GM20431 (cell line): Measurements from ENCODE around the gene CRKL.

Experiments used
- in situ Hi-C: fragments of 300-500 bp; cut with MseI, MboI; formaldehyde crosslinking; loops from one replicate; pipeline ENCODE4 v1.15.0; 2020; ENCODE audit warnings: low sequenced_read_pairs; ENCODE audit not compliant: unreplicated experiment

CRKL gene

DNA sequence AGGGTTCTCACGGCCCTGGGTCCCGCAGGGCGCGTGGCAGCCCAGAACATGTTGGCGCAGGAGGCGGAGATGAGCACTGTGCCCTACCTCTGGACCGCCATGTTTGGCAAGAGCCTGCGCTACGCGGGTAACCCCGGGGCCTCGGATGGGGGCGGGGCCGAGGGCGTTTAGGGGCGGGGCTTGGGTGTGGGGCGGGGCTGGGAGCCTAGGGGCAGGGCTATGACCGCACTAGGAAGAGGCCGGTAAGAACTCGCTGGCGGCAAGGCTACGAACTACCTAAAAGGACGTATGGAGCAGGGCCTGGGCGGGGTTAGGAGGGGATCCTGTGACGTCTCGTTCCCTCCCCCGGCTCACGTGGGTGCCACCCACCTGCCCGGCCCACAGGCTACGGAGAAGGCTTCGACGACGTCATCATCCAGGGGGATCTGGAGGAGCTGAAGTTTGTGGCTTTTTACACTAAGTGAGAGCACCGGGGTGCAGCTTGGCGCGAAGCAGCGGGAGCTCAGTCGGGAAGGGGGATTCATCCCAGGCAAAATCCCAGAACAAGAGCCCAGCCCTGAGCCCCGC is 62.1 kb downstream of the CRKL start:
- in situ Hi-C loops = no loop called here

DNA sequence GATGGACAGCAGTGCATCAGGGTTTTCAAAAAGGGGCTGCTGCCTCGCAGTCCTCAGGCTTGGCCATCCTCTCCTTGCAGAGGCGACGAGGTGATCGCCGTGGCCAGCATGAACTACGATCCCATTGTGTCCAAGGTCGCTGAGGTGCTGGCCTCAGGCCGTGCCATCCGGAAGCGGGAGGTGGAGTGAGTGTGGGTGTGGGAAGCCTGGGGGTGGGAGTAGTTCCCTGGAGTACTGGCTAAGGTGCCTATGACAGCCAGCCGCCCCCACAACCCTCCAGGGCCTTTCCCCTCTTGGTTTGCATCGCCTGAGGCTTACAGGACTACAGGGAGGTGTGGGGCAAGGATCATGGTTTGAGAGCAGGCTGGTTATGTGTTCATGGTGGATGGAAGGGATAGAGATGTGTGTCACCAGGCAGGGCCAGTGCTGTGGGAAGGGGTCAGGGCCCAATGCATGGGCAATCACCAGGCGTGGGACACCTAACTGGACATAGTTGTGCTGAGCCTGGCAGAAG is 62.8 kb downstream of the CRKL start:
- in situ Hi-C loops = no loop called here

DNA sequence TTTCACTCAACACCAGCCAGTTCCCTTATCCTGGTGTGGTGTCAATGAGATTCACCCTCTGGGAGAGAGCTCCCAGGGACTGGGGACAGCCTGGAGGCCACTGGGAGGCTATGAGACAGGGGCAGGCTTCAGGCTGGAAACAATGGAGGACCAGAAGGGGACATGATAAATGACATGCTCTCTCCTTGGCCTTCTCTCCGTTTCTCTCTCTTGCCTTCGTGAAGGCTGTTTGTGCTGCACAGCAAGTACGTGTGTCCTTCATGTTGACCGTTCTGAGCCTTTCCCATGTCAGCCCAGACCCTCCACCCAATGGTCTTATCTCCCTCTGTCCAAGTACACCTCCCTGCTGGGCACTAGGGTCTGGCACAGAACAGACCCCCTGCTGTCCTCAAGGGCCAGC is 63.3 kb downstream of the CRKL start:
- in situ Hi-C loops = no loop called here

DNA sequence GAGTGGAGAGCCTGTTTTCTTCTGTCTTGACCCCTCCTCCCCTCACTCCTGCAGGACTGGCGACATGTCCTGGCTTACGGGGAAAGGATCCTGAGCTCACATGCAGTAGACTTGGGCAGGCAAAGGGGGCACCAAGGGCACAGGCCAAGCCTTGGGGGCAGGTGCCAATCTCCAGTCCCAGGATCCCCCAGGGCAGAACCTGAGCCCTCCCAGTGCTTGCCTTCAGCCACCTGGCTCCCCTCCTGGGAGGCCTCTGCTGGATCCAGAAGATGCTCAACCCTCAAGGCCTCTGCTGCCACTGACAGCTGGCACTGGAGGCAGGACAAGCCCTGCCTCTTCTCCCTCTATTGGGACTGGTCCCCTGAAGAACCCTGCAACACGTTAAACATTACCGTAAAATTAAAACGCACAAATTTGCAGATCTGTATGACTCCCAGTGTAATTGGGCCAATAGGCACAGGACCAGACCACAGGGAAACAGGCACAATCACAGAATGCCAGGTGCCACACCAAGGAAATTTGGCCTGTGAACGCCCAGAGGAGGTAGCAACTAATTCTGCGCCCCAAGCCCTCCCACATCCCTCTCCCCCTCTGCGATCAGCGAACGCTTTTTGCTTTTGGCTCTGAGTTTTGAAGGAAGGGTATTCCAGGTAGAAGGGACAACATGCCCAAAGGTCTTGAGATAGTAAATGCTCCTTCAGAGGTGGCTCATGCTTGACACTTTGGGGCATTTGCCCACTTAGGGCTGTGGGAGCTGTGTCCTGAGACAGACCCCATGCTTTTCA is 63.9 kb downstream of the CRKL start:
- in situ Hi-C loops = no loop called here

DNA sequence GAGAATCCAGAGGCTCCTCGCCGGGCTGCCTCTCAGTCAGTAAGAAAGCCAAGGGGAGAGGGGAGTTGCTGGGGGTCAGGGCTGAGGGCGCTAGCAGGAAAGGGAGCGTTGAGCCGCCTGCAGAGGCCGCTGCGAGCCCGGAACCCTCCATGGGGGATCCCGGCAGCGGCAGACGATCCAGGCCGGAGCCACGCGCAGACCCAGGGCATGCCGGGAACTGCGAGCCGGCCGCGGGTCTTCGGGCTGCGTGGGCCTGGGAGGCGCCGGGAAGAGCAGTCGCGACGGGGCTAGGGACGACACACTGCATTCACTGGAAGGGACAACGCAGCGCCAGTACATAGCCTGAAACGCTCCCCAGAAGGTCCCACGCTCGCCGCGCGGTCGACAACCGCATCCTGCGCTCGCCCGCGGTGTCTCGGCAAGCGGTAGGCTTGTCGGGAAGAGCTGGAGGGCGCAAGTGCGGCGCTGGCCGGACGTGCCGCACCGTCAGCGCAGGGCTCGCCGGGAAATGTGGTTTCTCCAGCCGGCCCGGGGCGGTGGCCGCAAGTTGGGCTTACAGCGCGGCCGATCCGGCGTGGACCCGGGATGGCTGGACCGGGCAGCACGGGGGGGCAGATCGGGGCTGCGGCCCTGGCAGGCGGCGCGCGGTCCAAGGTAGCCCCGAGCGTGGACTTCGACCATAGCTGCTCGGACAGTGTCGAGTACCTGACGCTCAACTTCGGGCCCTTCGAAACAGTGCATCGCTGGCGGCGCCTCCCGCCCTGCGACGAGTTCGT is 64.8 kb downstream of the CRKL start, which contains the start of gene LZTR1:
TSS of gene LZTR1 (plus strand) at position 511 of the 776 bp plus-strand sequence. CDS start at position 586, 75 bp downstream.
- in situ Hi-C loops = no loop called here

DNA sequence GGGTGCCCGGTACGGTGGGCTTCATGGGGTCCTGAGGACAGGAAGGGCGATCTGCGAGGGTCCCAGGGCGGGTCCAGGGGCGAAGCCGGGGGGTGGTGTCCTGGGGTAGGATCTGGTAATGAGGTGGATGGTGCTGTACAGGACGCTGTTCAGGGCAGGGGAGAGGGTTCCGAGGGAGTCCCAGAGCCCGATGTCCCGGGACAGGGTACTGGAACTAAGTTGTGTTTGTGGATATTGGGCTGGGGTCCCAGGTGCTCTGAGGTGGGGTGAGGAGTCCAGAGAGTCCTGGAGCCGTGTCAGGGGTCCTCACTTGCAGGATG is 65.3 kb downstream of the CRKL start:
- in situ Hi-C loops = no loop called here

DNA sequence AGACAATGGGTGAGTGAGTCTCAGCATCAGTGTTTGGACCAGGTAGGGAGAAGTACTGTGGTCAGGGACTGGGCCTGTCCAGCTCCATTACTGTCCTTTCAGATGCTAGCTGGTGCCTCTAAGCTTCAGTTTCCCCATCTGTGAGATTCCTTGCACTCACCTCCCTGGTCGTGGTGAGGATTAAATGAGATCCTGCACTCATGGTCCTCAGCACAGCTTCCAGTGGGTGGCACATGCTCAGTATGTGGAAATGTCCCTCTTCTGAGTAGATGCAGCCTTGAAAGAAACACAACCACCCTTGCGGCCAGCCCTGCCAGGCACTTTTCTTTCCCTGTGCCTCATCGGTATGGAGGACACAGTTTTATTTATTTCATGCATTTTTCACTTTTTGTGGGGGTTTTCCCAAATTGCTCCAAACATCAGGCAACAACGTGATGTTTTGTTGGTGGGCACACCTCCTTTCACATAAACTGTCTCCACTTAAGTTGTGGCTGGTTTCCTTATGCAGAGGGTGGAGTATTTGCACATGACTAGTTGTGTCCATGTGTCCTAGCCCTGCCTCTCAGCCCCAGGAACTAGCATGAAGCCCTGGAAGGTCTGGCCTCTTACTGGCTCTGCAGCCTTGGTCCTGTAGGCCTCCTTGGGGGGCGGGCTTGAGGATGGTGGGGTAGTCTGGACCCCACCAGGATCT is 66.0 kb downstream of the CRKL start:
- in situ Hi-C loops = no loop called here

DNA sequence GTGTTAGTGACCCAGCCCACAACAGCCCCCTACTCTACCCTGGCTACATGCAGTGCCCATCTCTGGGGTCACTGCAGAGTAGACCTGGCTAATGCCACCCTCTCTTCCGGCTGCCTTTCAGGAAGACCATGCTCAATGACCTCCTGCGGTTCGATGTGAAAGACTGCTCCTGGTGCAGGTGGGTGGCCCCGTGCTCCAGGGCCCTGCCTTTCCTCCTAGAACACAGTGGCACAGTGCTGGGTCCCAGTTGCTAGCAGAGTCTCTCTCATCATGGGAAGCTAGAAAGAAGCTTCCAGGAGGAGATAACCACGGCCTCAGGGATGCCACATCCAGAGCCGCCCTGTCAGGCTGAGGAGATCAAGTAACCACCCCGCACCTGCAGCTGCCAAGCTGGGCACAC is 68.5 kb downstream of the CRKL start:
- in situ Hi-C loops = no loop called here

DNA sequence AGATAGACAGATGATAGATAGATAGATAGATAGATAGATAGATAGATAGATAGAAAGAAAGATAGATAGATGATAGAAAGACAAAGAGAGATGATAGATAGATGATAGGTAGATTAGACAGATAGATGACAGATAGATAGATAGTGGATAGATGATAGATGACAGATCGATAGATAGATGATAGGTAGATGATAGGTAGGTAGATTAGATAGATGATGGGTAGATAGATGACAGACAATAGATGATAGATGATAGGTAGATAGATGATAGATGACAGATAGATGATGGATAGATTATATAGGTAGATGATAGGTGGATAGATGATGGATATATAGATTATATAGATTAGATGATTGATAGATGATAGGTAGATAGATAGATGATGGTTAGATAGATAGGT is 69.2 kb downstream of the CRKL start:
- in situ Hi-C loops = no loop called here

DNA sequence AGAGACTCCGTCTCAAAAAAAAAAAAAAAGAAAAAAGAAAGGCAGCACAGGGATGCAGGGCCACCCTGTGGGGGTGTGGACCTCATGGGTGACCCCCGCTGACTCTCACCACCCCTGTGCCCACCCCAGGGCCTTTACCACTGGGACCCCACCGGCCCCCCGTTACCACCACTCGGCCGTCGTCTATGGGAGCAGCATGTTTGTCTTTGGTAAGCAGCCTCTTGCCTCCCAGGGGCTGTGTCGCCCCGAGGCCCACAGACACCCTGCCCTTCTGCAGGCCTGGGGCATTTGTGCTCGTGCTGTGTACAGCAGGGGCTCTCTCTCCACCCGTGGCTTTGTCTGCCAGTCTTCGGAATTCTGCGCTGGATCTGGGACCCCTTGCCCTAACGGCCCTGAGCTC is 70.2 kb downstream of the CRKL start:
- in situ Hi-C loops = no loop called here

DNA sequence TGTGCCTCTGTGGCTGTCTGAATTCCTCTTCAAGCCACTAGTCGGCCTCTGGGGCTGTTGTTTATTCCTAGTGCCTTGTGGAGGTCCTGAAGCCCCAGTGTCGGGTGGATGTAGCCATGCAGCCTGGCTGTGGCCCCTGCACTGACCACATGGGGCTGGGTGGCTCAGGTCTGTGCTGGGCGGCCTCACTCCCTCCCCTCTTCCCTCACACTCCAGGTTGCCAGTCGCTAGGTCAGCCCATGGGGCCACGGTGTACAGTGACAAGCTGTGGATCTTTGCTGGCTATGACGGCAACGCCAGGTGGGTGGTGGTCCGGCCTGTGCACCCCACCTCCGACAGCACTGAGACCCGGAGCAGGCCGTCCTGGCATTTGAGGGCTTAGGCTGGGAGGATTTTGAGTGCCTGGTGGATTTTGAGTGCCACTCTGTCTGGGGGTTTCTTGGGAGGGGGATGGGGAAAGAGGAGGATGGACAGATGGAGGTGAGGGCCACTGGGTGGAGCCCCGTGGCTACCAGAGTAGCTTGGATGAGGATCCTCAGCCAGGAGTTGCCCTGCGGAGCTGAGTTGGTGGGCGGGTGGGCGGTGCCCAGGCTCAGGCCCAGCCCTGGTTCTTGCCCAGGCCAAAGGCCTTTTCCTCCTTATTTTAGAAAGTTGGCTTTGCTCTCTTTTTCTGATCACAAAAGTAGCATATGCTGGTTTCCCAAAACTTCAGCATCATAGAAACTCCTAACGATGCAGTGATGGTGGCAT is 71.5 kb downstream of the CRKL start:
- in situ Hi-C loops = no loop called here

DNA sequence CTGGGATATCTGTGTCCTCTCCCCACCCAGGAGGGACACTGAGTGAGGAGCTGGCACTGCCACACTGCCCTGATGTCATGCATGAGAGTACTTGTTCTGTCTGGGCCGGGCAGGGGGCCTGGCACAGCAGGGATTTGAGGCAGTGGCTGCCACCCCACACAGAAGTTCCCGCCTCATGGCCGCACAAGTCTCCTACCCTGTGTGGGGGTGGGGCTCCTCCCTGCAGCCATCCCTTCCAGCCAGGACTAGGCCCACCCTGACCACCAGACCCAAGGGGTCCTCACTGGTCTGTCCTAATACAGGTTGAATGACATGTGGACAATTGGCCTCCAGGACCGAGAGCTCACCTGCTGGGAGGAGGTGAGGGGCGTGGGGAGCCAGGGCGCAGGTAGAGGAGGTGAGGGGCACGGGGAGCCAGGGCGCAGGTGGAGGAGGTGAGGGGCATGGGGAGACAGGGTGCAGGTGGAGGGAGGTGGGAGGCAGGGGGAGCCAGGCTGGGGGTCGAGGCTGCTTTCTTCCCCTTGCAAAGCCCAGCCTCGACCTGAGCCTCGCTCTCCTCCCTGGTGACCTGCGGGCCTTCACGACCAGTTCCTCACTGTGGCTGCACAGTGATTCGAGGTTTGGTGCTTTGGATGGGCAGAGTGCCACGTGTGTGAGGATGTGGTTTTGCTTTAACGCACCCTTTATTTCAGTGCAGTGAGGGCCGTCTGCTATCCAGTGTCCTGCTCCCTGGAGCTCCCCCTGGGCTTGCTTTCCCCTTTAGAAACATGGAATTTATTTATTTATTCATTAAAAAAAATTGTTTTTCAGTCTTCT is 72.3 kb downstream of the CRKL start:
- in situ Hi-C loops = no loop called here

DNA sequence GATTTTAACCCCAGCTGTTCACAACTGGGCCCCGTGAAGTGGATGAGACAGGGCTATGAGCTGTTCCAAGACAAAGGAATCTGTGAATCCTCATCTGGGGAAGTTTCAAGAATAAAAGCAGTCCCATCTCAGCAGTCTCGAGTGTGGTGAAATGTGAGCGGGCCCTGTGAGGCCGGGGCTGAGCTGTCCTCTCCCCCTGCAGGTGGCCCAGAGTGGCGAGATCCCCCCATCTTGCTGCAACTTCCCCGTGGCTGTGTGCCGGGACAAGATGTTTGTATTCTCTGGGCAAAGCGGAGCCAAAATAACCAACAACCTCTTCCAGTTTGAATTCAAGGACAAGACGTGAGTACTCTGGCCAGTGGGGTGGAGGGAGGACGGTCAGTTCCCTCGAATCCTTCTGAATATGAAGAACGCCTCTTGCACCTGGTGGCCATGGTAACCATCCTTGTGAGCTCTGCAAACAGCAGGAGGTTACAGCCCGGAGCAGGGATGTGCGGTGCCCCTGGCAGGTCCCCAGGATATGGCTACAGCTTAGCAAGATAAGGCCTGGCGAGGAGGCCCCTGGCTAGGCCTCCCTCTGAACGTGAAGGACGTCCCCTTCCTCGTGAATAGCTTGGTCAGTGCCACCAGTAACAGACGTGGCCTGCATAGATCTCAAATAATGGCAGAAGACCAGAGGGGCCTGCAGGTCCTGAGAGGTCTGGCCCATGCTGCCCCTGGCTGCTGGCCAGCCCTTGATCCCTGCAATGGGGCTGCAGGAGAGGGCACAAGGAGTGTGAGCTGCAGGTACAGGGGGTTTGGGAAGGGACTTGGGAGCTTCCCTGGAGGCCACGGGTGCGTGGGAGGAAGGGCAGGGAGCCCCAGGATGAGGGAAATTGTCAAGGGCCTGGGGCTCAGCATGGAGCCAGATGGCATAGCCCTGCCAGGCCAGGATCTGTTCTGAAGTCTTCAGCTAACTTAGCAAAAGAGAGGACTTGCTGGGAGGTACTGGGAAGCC is 73.3 kb downstream of the CRKL start:
- in situ Hi-C loops = no loop called here

DNA sequence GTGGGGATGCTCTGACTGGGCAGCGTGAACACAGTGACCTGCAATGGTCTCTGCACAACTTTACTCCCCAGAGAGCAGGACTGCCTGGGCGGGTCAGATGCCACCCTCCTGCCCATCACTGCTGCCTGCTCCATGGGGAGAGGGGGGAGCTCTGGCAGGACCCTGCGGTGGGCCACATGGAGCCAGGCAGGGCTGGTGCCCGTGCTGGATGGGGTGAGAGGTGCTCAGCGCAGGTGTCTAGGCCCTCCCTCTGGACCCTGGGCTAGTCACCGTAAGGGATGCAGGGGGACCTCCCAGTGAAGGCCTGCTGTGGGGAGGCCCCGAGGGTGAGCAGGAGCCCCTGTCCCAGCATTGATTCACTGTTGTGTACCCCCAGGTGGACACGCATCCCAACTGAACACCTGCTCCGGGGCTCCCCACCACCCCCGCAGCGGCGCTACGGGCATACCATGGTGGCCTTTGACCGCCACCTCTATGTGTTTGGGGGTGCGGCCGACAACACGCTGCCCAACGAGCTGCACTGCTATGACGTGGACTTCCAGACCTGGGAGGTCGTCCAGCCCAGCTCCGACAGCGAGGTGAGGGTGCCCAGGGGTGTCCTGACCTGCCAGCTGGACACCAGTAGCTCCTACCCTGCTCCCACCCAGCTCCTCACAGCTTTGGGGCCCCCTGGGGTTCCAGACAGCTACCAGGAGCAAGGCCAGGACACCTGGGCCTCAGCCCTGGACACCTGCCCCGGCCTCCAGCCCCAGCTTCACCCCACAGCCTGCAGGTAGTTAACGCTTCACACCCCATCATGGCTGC is 74.2 kb downstream of the CRKL start:
- in situ Hi-C loops = no loop called here

DNA sequence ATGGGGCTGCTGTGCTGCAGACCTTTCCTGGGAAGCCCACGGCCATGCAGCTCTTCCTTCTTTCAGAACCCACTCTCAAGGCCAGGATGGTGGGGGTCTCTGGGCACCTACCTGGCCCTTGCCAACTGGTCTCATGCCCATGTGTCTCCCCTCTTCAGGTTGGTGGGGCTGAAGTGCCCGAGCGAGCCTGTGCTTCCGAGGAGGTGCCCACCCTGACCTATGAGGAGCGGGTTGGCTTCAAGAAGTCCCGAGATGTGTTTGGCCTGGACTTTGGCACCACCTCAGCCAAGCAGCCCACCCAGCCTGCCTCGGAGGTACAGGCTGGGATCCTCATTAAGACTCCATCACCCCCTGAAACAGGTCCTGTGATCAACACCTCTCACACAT is 74.8 kb downstream of the CRKL start:
- in situ Hi-C loops = no loop called here

DNA sequence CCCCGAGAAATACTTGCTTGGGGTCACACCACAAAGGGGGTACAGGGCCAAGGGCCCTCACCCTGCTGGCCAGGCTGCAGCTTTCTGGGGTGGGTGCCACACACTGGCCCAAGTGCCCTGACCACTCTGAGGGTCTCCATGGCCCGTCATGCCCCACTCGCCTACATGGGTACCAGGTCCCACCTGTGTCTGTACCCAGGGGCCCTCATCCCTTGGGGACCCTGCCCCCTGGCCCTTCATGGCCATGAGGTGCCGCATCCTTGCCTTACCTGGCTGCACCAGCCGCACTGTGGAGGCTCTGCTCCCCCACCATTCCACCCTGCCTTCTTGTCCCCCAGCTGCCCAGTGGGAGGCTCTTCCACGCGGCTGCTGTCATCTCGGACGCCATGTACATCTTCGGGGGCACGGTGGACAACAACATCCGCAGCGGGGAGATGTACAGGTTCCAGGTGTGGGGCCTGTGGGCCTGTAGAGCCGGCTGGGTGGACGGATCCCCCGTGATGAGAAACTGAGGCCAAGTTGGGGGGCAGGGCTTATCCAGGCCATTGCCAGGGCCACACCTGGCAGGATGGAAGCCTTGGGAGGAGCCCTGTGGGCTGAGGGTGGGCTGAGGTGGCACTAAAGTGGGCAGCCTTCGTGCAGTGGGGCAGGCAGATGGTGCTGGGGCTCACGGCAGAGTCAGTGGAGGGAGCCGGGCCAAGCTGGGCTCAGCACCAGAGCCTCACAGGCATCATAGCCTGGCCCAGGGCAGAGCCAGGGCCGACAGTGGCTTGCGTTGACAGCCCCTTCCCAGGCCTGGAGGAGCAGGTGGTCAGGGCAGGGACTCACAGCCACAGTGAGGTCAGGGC is 75.5 kb downstream of the CRKL start:
- in situ Hi-C loops = no loop called here
